ENCODE measurements around the gene CABP7. TPM values are rescaled to one million over a fixed set of nuclear protein-coding genes. Genes with fewer than 3 reads are reported as not detected.

The CABP7 gene
- total and polyA plus RNA-seq, 2 of the 13 experiments (the other 11 are each of a cell fraction or from before 2014, with no cell fraction given) = 0.08 TPM; not detected in 1

DNA sequence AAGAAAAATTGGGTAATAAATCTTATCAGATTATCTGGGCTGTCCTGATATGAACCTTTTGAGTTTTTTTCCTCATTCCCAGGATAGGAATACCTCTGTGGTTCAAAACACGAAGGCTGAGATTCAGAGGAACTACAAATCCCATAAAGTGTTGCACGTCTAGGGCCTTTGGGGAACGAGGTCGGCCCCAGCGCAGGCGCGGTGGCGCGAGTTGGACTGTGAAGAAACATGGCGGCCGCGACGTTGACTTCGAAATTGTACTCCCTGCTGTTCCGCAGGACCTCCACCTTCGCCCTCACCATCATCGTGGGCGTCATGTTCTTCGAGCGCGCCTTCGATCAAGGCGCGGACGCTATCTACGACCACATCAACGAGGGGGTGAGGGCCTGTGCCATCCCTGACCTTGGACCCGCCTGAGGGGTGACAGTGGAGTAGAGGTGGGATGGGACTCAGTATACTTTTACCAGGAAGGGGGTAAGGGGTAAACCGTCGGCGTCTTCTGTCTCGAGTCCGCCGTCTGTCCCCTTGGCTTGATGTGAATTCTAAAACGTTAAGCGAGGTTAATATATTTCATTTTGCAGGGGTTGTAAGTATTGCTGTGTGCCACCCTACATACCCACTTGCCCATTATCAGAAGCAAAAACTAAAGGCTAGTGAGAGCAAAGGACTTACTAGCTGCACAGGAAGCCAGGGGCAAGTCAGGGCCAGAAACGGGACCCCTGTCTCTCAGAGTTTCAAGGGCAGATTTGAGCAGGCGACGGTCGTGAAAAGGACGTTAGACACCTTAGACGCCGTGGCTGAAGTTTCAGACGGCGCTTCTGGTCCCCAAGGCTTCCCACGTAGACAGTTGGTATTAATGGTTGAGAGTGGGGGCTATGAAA lies 47.6 kb downstream of the CABP7 start, which contains the start of gene UQCR10 (continued):
- TF ChIP-seq, protein P1, sequence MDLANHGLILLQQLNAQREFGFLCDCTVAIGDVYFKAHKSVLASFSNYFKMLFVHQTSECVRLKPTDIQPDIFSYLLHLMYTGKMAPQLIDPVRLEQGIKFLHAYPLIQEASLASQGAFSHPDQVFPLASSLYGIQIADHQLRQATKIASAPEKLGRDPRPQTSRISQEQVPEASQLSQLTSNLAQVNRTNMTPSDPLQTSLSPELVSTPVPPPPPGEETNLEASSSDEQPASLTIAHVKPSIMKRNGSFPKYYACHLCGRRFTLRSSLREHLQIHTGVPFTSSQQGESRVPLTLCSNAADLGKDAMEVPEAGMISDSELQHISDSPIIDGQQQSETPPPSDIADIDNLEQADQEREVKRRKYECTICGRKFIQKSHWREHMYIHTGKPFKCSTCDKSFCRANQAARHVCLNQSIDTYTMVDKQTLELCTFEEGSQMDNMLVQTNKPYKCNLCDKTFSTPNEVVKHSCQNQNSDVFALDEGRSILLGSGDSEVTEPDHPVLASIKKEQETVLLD (CRISPR knock-in tag; IDR thresholded peaks at IDR 0.05; ENCODE audit: low read depth) = no peak
- no peak for TF ChIP-seq SYNCRIP (IDR thresholded peaks at IDR 0.05; ENCODE audit: insufficient read depth, low read depth, low read length)
- TF ChIP-seq ZFP41 (CRISPR knock-in tag; IDR thresholded peaks at IDR 0.05; ENCODE audit: borderline replicate concordance) = no peak
- TF ChIP-seq ZNF839 (CRISPR knock-in tag; IDR thresholded peaks at IDR 0.05; ENCODE audit: borderline replicate concordance) = no peak
- peak; percentile 59 for TF ChIP-seq PHF20 (CRISPR knock-in tag; IDR thresholded peaks at IDR 0.05)
- TF ChIP-seq ZNF44 (CRISPR knock-in tag; IDR thresholded peaks at IDR 0.05) = no peak
- TF ChIP-seq, protein P2, sequence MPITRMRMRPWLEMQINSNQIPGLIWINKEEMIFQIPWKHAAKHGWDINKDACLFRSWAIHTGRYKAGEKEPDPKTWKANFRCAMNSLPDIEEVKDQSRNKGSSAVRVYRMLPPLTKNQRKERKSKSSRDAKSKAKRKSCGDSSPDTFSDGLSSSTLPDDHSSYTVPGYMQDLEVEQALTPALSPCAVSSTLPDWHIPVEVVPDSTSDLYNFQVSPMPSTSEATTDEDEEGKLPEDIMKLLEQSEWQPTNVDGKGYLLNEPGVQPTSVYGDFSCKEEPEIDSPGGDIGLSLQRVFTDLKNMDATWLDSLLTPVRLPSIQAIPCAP (CRISPR knock-in tag; IDR thresholded peaks at IDR 0.05; ENCODE audit: low read depth) = no peak
- no peak for TF ChIP-seq RFX1 (IDR thresholded peaks at IDR 0.05)
- TF ChIP-seq, protein P3, sequence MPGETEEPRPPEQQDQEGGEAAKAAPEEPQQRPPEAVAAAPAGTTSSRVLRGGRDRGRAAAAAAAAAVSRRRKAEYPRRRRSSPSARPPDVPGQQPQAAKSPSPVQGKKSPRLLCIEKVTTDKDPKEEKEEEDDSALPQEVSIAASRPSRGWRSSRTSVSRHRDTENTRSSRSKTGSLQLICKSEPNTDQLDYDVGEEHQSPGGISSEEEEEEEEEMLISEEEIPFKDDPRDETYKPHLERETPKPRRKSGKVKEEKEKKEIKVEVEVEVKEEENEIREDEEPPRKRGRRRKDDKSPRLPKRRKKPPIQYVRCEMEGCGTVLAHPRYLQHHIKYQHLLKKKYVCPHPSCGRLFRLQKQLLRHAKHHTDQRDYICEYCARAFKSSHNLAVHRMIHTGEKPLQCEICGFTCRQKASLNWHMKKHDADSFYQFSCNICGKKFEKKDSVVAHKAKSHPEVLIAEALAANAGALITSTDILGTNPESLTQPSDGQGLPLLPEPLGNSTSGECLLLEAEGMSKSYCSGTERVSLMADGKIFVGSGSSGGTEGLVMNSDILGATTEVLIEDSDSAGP (CRISPR knock-in tag; IDR thresholded peaks at IDR 0.05; ENCODE audit: borderline replicate concordance) = peak; percentile 64
- TF ChIP-seq, protein P4, sequence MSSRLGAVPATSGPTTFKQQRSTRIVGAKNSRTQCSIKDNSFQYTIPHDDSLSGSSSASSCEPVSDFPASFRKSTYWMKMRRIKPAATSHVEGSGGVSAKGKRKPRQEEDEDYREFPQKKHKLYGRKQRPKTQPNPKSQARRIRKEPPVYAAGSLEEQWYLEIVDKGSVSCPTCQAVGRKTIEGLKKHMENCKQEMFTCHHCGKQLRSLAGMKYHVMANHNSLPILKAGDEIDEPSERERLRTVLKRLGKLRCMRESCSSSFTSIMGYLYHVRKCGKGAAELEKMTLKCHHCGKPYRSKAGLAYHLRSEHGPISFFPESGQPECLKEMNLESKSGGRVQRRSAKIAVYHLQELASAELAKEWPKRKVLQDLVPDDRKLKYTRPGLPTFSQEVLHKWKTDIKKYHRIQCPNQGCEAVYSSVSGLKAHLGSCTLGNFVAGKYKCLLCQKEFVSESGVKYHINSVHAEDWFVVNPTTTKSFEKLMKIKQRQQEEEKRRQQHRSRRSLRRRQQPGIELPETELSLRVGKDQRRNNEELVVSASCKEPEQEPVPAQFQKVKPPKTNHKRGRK (CRISPR knock-in tag; IDR thresholded peaks at IDR 0.05) = no peak
- TF ChIP-seq HOXA5 (CRISPR knock-in tag; IDR thresholded peaks at IDR 0.05) = 0 out of 2 replicates have a peak, but pooled peaks have one; percentile 27
- TF ChIP-seq, protein P5, sequence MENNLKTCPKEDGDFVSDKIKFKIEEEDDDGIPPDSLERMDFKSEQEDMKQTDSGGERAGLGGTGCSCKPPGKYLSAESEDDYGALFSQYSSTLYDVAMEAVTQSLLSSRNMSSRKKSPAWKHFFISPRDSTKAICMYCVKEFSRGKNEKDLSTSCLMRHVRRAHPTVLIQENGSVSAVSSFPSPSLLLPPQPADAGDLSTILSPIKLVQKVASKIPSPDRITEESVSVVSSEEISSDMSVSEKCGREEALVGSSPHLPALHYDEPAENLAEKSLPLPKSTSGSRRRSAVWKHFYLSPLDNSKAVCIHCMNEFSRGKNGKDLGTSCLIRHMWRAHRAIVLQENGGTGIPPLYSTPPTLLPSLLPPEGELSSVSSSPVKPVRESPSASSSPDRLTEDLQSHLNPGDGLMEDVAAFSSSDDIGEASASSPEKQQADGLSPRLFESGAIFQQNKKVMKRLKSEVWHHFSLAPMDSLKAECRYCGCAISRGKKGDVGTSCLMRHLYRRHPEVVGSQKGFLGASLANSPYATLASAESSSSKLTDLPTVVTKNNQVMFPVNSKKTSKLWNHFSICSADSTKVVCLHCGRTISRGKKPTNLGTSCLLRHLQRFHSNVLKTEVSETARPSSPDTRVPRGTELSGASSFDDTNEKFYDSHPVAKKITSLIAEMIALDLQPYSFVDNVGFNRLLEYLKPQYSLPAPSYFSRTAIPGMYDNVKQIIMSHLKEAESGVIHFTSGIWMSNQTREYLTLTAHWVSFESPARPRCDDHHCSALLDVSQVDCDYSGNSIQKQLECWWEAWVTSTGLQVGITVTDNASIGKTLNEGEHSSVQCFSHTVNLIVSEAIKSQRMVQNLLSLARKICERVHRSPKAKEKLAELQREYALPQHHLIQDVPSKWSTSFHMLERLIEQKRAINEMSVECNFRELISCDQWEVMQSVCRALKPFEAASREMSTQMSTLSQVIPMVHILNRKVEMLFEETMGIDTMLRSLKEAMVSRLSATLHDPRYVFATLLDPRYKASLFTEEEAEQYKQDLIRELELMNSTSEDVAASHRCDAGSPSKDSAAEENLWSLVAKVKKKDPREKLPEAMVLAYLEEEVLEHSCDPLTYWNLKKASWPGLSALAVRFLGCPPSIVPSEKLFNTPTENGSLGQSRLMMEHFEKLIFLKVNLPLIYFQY (CRISPR knock-in tag; IDR thresholded peaks at IDR 0.05; ENCODE audit: borderline replicate concordance) = no peak
- TF ChIP-seq ZNF431 (CRISPR knock-in tag; IDR thresholded peaks at IDR 0.05; ENCODE audit: borderline replicate concordance, low read depth) = no peak
- TF ChIP-seq ZNF510 (CRISPR knock-in tag; IDR thresholded peaks at IDR 0.05; ENCODE audit: low read depth) = 0 out of 2 replicates have a peak, but pooled peaks have one; percentile 56
- TF ChIP-seq ATRX (CRISPR knock-in tag; IDR thresholded peaks at IDR 0.05; ENCODE audit: borderline replicate concordance) = no peak
- 0 out of 2 replicates have a peak, but pooled peaks have one; percentile 33 for TF ChIP-seq SP2 (CRISPR knock-in tag; IDR thresholded peaks at IDR 0.05)
- TF ChIP-seq ETV5 (CRISPR knock-in tag; IDR thresholded peaks at IDR 0.05; ENCODE audit: borderline replicate concordance) = no peak
